Ovary (tissue), 9 donors: ENCODE data around the gene HEPHL1. TPM values are rescaled to one million over a fixed set of nuclear protein-coding genes. Genes with fewer than 3 reads are reported as not detected.

ENCODE experiments used
- DNase-seq, 5 donors: peaks; one replicate each; pipeline ENCODE4 v3.0.0-alpha.2; 2019 to 2020
- H3K27ac ChIP-seq, 2 donors: fragments of 200-600 bp; one replicate each; pipeline versions ENCODE4 v1.5.1 to v1.8.0; 2019 to 2022
- H3K27me3 ChIP-seq: fragments of 200-600 bp; one replicate; pipeline ENCODE4 v1.8.0; 2022
- H3K36me3 ChIP-seq: fragments of 200-600 bp; sonication (generic); one replicate; pipeline ENCODE4 v1.5.1; 2019
- H3K4me1 ChIP-seq: one replicate; pipeline ENCODE4 v1.8.1; 2013; ENCODE audit warnings: mild to moderate bottlenecking, moderate library complexity; ENCODE audit not compliant: insufficient read depth
- H3K4me3 ChIP-seq: fragments of 200-600 bp; sonication (generic); one replicate; pipeline ENCODE4 v1.5.1; 2017
- H3K9me3 ChIP-seq, 2 donors: fragments of 200-600 bp in 1 of 2; sonication (generic) in 1 of 2; one replicate each; pipeline versions ENCODE4 v1.5.1 to v1.8.1; 2013 to 2019; ENCODE audit warnings: mild to moderate bottlenecking in 1 of 2, moderate library complexity in 1 of 2
- EP300 ChIP-seq: sonication (generic); formaldehyde crosslinking; IDR thresholded peaks from one replicate; pipeline ENCODE4 v1.6.1; 2017; ENCODE audit warnings: antibody characterized with exemption
- POLR2A ChIP-seq: fragments of 450-650 bp; IDR thresholded peaks from one replicate; pipeline ENCODE4 v1.6.1; 2017; ENCODE audit warnings: antibody characterized with exemption, mild to moderate bottlenecking, moderate library complexity
- WGBS, 3 donors: extraction: QIAGEN DNeasy Blood & Tissue Kit in 1 of 3; methylation state at CpG; one replicate each; pipeline versions ENCODE4 v1.1.5 to v1.1.7; 2013 to 2017; 5-methylcytosine and 5-hydroxymethylcytosine counted together
- intact Hi-C, 4 donors: fragments of 100-400 bp; cut with DNase I; formaldehyde crosslinking; loops; one replicate each; pipeline versions ENCODE4 v1.11.0 to v1.15.1; 2022 to 2023
- polyA plus RNA-seq, 2 donors: library from polyadenylated mRNA; stranded (reverse); fragments of 200-250 nt in 1 of 2; fragments of 350-450 nt in 1 of 2; fragmentation: Illumina TruSeq in 1 of 2; extraction: RNeasy Lipid Tissue Mini Kit (QIAGEN cat#74804) in 1 of 2; gene quantifications; one replicate each; pipeline ENCODE4 v1.2.3, GENCODE V29; 2013 to 2014
- total RNA-seq, 7 donors: library from RNA; depleted of rRNA in 2 of 7; stranded (reverse); fragments of >200 nt in 2 of 7; fragmentation: NEBNext Ultra II Directional in 3 of 7; extraction: Animal tissue kit (Norgen Biotek cat#: 25700) in 3 of 7; gene quantifications; one replicate each; pipeline versions ENCODE4 v1.1.0 to v1.2.4, GENCODE V29; 2016 to 2023
- TF ChIP-seq, protein P1 (sequence below), 3 donors: fragments of 450-650 bp in 2 of 3; fragments of 200-600 bp in 1 of 3; IDR thresholded peaks; one replicate each; pipeline versions ENCODE4 v1.5.1 to v1.8.0; 2016 to 2022; ENCODE audit warnings: antibody characterized with exemption in 3 of 3, mild to moderate bottlenecking in 1 of 3
- donor health status: DM: no; HTN: no; CAD: no; lungs with moderate emphysema.
- donor health status: DM: no; HTN: no; CAD: no.
- donor health status: Bipolar disorder and iron deficiency.
- donor health status: DM: yes; HTN: yes; CAD: no.
- donor health status: DM: no; HTN: no; CAD: no.
- donor health status: DM: yes; HTN: yes; CAD: no.

HEPHL1 gene
- total and polyA plus RNA-seq, 9 donors = 0.02 to 0.03 TPM; not detected in 7

DNA sequence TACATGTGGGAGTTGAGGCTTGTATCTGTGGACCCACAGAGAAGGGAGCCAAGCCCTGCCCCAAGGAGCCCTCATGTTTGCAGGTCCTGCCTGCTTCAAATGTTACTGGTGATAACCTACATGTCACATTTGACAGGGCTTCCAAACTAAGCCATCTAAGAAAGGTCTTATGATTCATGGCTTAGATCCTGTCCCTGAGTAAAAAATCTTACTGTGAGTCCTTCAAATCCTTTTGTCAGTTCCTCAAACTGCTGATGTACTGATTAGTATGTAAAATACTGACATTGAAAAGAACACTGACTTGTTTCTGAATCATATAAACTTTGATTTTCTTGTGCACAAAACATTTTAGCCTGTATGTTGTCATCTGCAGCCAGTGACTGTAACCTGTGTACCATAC, 106.5 kb downstream of the HEPHL1 start:
- no peak for TF ChIP-seq POLR2A
- no peak for TF ChIP-seq EP300
- TF ChIP-seq, protein P1, sequence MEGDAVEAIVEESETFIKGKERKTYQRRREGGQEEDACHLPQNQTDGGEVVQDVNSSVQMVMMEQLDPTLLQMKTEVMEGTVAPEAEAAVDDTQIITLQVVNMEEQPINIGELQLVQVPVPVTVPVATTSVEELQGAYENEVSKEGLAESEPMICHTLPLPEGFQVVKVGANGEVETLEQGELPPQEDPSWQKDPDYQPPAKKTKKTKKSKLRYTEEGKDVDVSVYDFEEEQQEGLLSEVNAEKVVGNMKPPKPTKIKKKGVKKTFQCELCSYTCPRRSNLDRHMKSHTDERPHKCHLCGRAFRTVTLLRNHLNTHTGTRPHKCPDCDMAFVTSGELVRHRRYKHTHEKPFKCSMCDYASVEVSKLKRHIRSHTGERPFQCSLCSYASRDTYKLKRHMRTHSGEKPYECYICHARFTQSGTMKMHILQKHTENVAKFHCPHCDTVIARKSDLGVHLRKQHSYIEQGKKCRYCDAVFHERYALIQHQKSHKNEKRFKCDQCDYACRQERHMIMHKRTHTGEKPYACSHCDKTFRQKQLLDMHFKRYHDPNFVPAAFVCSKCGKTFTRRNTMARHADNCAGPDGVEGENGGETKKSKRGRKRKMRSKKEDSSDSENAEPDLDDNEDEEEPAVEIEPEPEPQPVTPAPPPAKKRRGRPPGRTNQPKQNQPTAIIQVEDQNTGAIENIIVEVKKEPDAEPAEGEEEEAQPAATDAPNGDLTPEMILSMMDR (IDR thresholded peaks at IDR 0.05) = no peak
- peak overlapping the region in 1 of 2 donors; percentile 91 for H3K27ac ChIP-seq
- H3K4me3 ChIP-seq = peak overlapping the region; percentile 79
- intact Hi-C loops = loop anchor here in 1 of 4 donors (10.0 kb wide), 1 partner anchor 367 kb away; the partner anchor contains the start of genes ANKRD49 and MRE11
- H3K36me3 ChIP-seq = no peaks in the 10 kb centered on the region
- peaks cover 15% of the 10 kb centered on the region for H3K4me1 ChIP-seq
- DNase-seq = no peak
- no peaks in the 10 kb centered on the region for H3K9me3 ChIP-seq
- no peaks in the 10 kb centered on the region for H3K27me3 ChIP-seq

GRCh38 chr11:94128291-94128745, 107.2 kb downstream of the HEPHL1 start:
- DNase-seq = peak in 1 of 5 donors; percentile 49
- Histone ChIP-seq H3K27ac (peak overlapping the region; percentile 87 to 91), H3K4me3 (peak overlapping the region; percentile 79), H3K4me1 (peaks cover 15% of the 10 kb centered on the region), H3K36me3 (no peaks in the 10 kb centered on the region), H3K27me3 (no peaks in the 10 kb centered on the region), H3K9me3 (no peaks in the 10 kb centered on the region)
- TF ChIP-seq POLR2A (no peak), EP300 (no peak)
- TF ChIP-seq, protein P1 (IDR thresholded peaks at IDR 0.05) = no peak
- 0 to 1% (median 0%) methylated on average over 23 of the region's 23 CpGs for WGBS, 3 donors
- intact Hi-C loops = loop anchor here in 1 of 4 donors (10.0 kb wide), 1 partner anchor 366 kb away; the partner anchor contains the start of genes ANKRD49 and MRE11

DNA sequence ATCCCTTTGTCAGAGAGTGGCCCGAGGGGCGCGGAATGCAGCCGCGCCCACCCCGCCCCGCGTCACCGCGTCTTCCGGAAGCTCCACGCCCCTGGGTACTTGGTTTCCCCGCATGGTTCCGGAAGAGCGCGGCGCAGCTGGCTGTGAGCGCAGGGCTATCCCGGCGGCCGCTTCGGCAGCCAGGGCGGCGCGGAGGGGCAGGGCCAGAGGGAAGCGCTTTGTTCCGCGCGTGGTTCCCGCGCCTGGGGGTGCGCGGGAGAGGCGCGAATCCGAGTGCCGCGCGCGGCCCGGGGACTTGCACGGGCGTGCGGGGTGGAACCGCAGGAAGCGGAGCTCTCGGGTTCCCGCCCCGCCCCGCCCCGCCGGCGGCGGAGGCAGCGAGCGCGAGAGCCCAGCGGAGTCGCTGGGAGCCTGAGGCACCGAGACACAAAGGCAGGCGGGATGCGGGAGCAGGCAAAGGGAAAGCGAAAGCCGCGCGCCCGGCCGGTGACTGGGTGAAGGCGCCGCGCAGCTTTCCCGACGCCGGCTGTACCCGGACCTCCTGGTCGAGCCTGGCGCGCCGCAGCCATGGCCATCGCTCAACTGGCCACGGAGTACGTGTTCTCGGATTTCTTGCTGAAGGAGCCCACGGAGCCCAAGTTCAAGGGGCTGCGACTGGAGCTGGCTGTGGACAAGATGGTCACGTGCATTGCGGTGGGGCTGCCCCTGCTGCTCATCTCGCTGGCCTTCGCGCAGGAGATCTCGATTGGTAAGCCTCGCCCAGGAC, 107.8 kb downstream of the HEPHL1 start, which contains the start of gene PANX1:
PANX1 (plus strand) TSS at position 96 of the 766 bp plus-strand sequence; CDS start at position 568, 472 bp downstream.
- peak; percentile 18 for TF ChIP-seq POLR2A
- TF ChIP-seq EP300 = no peak
- TF ChIP-seq, protein P1 (IDR thresholded peaks at IDR 0.05) = no peak
- no peaks in the 10 kb centered on the region for H3K36me3 ChIP-seq
- H3K4me3 ChIP-seq = peak within 1 kb of the TSS; percentile 79
- peaks cover 15% of the 10 kb centered on the region for H3K4me1 ChIP-seq
- intact Hi-C loops = loop anchor here in 1 of 4 donors (10.0 kb wide), 1 partner anchor 366 kb away; the partner anchor contains the start of genes ANKRD49 and MRE11
- WGBS, 3 donors = 0 to 1% (median 0%) methylated on average over 61 to 92 of the region's 92 CpGs
- peak; percentile 70 to 87 (median 80) for DNase-seq
- no peaks in the 10 kb centered on the region for H3K27me3 ChIP-seq
- peak within 1 kb of the TSS; percentile 87 to 91 for H3K27ac ChIP-seq
- H3K9me3 ChIP-seq = no peaks in the 10 kb centered on the region

GRCh38 chr11:94129512-94130297, 108.6 kb downstream of the HEPHL1 start:
- H3K36me3 ChIP-seq = no peaks in the 10 kb centered on the region
- no peaks in the 10 kb centered on the region for H3K9me3 ChIP-seq
- H3K27ac ChIP-seq = peak overlapping the region; percentile 87 to 91
- WGBS, 3 donors = 8 to 12% (median 11%) methylated on average over 20 of the region's 20 CpGs
- peak in 2 of 5 donors; percentile 42 to 52 for DNase-seq
- peak overlapping the region; percentile 79 for H3K4me3 ChIP-seq
- intact Hi-C loops = loop anchor here in 1 of 4 donors (10.0 kb wide), 1 partner anchor 365 kb away; the partner anchor contains the start of genes ANKRD49 and MRE11
- no peaks in the 10 kb centered on the region for H3K27me3 ChIP-seq
- peaks cover 15% of the 10 kb centered on the region for H3K4me1 ChIP-seq
- TF ChIP-seq EP300 = no peak
- TF ChIP-seq POLR2A = no peak
- TF ChIP-seq, protein P1 (IDR thresholded peaks at IDR 0.05) = no peak
